CD4-positive, alpha-beta T cell treated with Interleukin-15 for 4 hours (primary cell): ENCODE data around the gene IL11.

Source experiments
- DNase-seq: peaks from one replicate; pipeline ENCODE4 v3.0.0-alpha.2; 2020; ENCODE audit warnings: low spot score

IL11 gene

GRCh38 chr19:55324662-55325061 is 45.6 kb downstream of the IL11 start:
- DNase-seq: no peak

- DNase-seq: no peak
Measured at GRCh38 chr19:55322204-55322885, 47.9 kb downstream of the IL11 start.

GRCh38 chr19:55321466-55322137 is 48.7 kb downstream of the IL11 start:
- DNase-seq: no peak

GRCh38 chr19:55320844-55321419 is 49.3 kb downstream of the IL11 start:
- no peak for DNase-seq

- DNase-seq: no peak
Measured at GRCh38 chr19:55319785-55320184, 50.5 kb downstream of the IL11 start.

- no peak for DNase-seq
Measured at GRCh38 chr19:55316646-55317045, 53.6 kb downstream of the IL11 start.

- DNase-seq: no peak
Measured at GRCh38 chr19:55315956-55316525, 54.2 kb downstream of the IL11 start.

GRCh38 chr19:55314396-55314795 is 55.9 kb downstream of the IL11 start:
- DNase-seq: no peak
